ENCODE results near the gene CEP104.

The CEP104 gene

GRCh38 chr1:3777647-3778589, 79.1 kb downstream of the CEP104 start:
- Mint-ChIP-seq H3K9me3 (no peaks in the 10 kb centered on the region), H3K4me1 (no peaks in the 10 kb centered on the region), H3K36me3 (peaks cover 6% of the 10 kb centered on the region), H3K4me3 (no peak overlapping the region), H3K27ac (no peak overlapping the region), H3K27me3 (no peaks in the 10 kb centered on the region)

- no peak overlapping the region for H3K27ac Mint-ChIP-seq
- H3K9me3 Mint-ChIP-seq = no peaks in the 10 kb centered on the region
- no peaks in the 10 kb centered on the region for H3K27me3 Mint-ChIP-seq
- no peaks in the 10 kb centered on the region for H3K4me1 Mint-ChIP-seq
- peaks cover 6% of the 10 kb centered on the region for H3K36me3 Mint-ChIP-seq
- H3K4me3 Mint-ChIP-seq = no peak overlapping the region
Measured at GRCh38 chr1:3777078-3777547, 79.9 kb downstream of the CEP104 start.

GRCh38 chr1:3776231-3776961, 80.6 kb downstream of the CEP104 start:
- H3K9me3 Mint-ChIP-seq = no peaks in the 10 kb centered on the region
- no peak overlapping the region for H3K27ac Mint-ChIP-seq
- no peak overlapping the region for H3K4me3 Mint-ChIP-seq
- no peaks in the 10 kb centered on the region for H3K27me3 Mint-ChIP-seq
- peaks cover 6% of the 10 kb centered on the region for H3K36me3 Mint-ChIP-seq
- H3K4me1 Mint-ChIP-seq = peaks cover 5% of the 10 kb centered on the region

GRCh38 chr1:3775490-3776230, 81.4 kb downstream of the CEP104 start:
- Mint-ChIP-seq H3K4me3 (no peak overlapping the region), H3K4me1 (peaks cover 8% of the 10 kb centered on the region), H3K36me3 (peaks cover 6% of the 10 kb centered on the region), H3K9me3 (no peaks in the 10 kb centered on the region), H3K27me3 (no peaks in the 10 kb centered on the region), H3K27ac (no peak overlapping the region)

GRCh38 chr1:3774946-3775489, 82.0 kb downstream of the CEP104 start:
- Mint-ChIP-seq H3K36me3 (peaks cover 3% of the 10 kb centered on the region), H3K27ac (no peak overlapping the region), H3K4me3 (no peak overlapping the region)

GRCh38 chr1:3774276-3774945, 82.6 kb downstream of the CEP104 start:
- peaks cover 10% of the 10 kb centered on the region for H3K4me1 Mint-ChIP-seq
- H3K27me3 Mint-ChIP-seq = no peaks in the 10 kb centered on the region
- no peak overlapping the region for H3K27ac Mint-ChIP-seq
- no peaks in the 10 kb centered on the region for H3K9me3 Mint-ChIP-seq
- no peak overlapping the region for H3K4me3 Mint-ChIP-seq
- no peaks in the 10 kb centered on the region for H3K36me3 Mint-ChIP-seq

More at GRCh38 chr1:3774946-3775489, 82.0 kb downstream of the CEP104 start:
- Mint-ChIP-seq H3K9me3 (no peaks in the 10 kb centered on the region), H3K4me1 (peaks cover 10% of the 10 kb centered on the region), H3K27me3 (no peaks in the 10 kb centered on the region)

- no peaks in the 10 kb centered on the region for H3K36me3 Mint-ChIP-seq
- H3K27me3 Mint-ChIP-seq = no peaks in the 10 kb centered on the region
- H3K27ac Mint-ChIP-seq = no peak overlapping the region
- peak overlapping the region; percentile 7 for H3K4me3 Mint-ChIP-seq
- H3K4me1 Mint-ChIP-seq = peaks cover 10% of the 10 kb centered on the region
- no peaks in the 10 kb centered on the region for H3K9me3 Mint-ChIP-seq
Measured at GRCh38 chr1:3773572-3774275, 83.3 kb downstream of the CEP104 start.

- Mint-ChIP-seq H3K36me3 (no peaks in the 10 kb centered on the region), H3K4me3 (peak within 1 kb of the TSS; percentile 81), H3K27me3 (no peaks in the 10 kb centered on the region), H3K27ac (peak within 1 kb of the TSS; percentile 72), H3K9me3 (no peaks in the 10 kb centered on the region), H3K4me1 (peaks cover 10% of the 10 kb centered on the region)
Measured at GRCh38 chr1:3772715-3773571, 84.1 kb downstream of the CEP104 start, which contains the start of gene SMIM1. TSS of gene SMIM1 (plus strand) at chr1:3772749. CDS start at chr1:3775374, 2,625 bp downstream.

GRCh38 chr1:3772027-3772714, 84.8 kb downstream of the CEP104 start:
- H3K4me3 Mint-ChIP-seq = peak overlapping the region; percentile 81
- H3K9me3 Mint-ChIP-seq = no peaks in the 10 kb centered on the region
- H3K27ac Mint-ChIP-seq = peak overlapping the region; percentile 72
- H3K36me3 Mint-ChIP-seq = no peaks in the 10 kb centered on the region
- H3K27me3 Mint-ChIP-seq = no peaks in the 10 kb centered on the region
- H3K4me1 Mint-ChIP-seq = peaks cover 10% of the 10 kb centered on the region

- no peaks in the 10 kb centered on the region for H3K36me3 Mint-ChIP-seq
- peak overlapping the region; percentile 72 for H3K27ac Mint-ChIP-seq
- no peaks in the 10 kb centered on the region for H3K9me3 Mint-ChIP-seq
- peak overlapping the region; percentile 81 for H3K4me3 Mint-ChIP-seq
- no peaks in the 10 kb centered on the region for H3K27me3 Mint-ChIP-seq
- peaks cover 10% of the 10 kb centered on the region for H3K4me1 Mint-ChIP-seq
Measured at GRCh38 chr1:3771108-3772026, 85.6 kb downstream of the CEP104 start.

- H3K4me3 Mint-ChIP-seq = no peak overlapping the region
Measured at GRCh38 chr1:3770047-3770765, 86.8 kb downstream of the CEP104 start.

More at GRCh38 chr1:3770047-3770765, 86.8 kb downstream of the CEP104 start:
- H3K9me3 Mint-ChIP-seq = no peaks in the 10 kb centered on the region
- no peaks in the 10 kb centered on the region for H3K27me3 Mint-ChIP-seq
- peaks cover 10% of the 10 kb centered on the region for H3K4me1 Mint-ChIP-seq
- no peaks in the 10 kb centered on the region for H3K36me3 Mint-ChIP-seq
- H3K27ac Mint-ChIP-seq = no peak overlapping the region

Data from activated naive CD4-positive, alpha-beta T cell treated with anti-CD3 and anti-CD28 coated beads, Interleukin-2, amount 50 U/mL, for 24 hours (primary cell).